Stimulated activated naive CD8-positive, alpha-beta T cell treated with anti-CD3 and anti-CD28 coated beads, Interleukin-15, Interleukin-2, amounts not matched to agents 100 U/mL and 50 U/mL, for 24 hours (primary cell): ENCODE results near the gene TMEM200C.

Experiments
- ATAC-seq: fragments of 150-1000 bp; cut with Tn5 transposase; one replicate; pipeline ENCODE4 v1.10.0; 2021
- DNase-seq: peaks from one replicate; pipeline ENCODE4 v3.0.0; 2021

Gene TMEM200C

DNA sequence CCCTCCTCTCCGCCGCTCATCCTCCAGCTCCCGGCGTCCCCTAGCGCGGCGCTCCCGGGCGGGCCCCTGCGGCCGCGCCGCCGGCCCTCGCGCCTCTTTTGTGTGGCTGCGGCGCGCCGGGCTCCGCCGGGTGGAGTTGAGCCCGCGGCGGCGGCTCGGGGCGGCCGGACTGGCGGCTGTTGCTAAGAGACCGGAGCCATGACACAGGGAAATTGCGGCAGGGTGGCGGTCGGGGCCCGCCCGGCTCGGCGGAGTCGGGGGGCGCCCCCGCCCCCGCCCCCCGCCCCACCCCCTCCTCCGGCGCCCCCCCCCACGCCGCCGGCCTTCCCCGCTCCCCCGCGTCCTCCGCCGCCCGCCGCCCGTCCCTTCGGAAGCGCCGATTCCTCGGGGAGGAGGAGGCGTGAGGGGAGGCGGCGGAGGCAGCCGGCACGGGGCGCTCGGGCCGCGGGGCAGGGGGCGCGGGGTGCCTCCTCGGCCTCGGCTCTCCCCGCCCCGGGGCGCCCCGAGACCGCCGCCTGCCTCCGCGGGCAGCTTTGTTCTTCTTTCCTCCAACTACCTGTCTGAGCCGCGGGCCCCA lies at the start of gene TMEM200C:
Gene TMEM200C (minus strand): TSS at position 224 of the 577 bp plus-strand sequence. CDS start 3,459 bp downstream, outside the sequence.
- DNase-seq (peak; percentile 14), ATAC-seq (no peak)

GRCh38 chr18:5944448-5944847 lies 49.1 kb upstream of the TMEM200C start:
- DNase-seq (no peak), ATAC-seq (no peak)

DNA sequence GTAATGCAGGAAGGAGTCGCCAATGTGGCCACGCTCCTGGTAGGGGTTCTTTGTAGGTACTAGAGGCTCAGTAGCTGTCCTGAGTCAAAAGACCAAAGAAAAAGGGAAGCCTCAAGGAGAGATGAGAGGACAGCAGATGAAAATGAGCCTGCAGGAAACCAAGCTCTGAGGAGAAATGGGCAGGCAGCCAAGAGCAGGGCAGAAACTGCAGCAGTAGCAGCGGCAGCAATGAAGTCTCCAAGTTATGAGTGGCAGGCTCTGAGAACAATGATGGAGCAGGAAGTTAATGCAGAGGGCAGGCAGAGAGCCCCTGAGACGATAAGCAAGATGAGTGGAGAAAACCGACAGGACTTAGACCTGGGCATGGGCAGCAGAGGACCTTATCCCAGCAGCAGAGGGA lies 48.2 kb upstream of the TMEM200C start:
- ATAC-seq (no peak), DNase-seq (no peak)

DNA sequence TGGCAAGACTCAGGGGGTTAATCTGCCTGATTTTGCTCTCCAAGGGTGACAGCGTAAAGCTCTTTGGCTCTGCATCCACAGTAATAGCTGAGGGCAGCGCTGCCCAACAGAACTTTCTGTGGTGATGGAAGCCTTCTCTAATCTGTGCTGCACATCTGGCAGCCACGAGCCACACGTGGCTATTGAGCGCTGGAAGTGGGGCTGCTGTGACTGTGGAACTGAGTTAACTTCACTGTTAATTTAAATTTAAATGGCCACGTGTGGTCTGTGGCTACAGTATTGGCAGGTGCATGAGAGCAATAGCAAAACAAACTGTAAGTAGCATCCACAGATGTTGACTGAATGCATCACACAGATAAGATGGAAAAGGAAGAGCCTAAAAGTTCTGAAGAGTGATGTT lies 47.3 kb upstream of the TMEM200C start:
- ATAC-seq (no peak), DNase-seq (no peak)

GRCh38 chr18:5941890-5942289 lies 46.6 kb upstream of the TMEM200C start:
- DNase-seq = no peak
- ATAC-seq = no peak

GRCh38 chr18:5939801-5940667 lies 44.7 kb upstream of the TMEM200C start:
- no peak for DNase-seq
- no peak for ATAC-seq

GRCh38 chr18:5937795-5938194 lies 42.5 kb upstream of the TMEM200C start:
- ATAC-seq = no peak
- DNase-seq = no peak

GRCh38 chr18:5937121-5937520 lies 41.8 kb upstream of the TMEM200C start:
- ATAC-seq (no peak), DNase-seq (no peak)

DNA sequence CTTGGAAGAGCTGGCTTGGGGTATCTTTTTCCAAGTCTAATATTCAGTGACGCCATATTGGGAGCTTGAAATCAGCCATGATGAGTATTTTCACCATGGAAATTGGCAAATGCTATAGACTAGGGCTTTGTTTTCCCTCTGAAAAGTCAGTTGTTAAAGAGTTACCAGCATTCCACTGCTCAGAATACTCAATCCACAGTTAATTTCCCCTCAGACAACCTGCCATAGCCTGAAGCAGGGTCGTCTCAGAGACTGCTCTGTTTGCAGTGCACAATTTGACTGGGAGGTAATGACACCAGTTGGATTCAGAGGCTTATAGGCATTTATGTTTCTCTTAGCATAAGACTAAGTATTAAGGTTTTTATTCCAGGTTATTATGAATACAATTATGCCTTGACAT lies 35.5 kb upstream of the TMEM200C start:
- DNase-seq (no peak), ATAC-seq (no peak)

DNA sequence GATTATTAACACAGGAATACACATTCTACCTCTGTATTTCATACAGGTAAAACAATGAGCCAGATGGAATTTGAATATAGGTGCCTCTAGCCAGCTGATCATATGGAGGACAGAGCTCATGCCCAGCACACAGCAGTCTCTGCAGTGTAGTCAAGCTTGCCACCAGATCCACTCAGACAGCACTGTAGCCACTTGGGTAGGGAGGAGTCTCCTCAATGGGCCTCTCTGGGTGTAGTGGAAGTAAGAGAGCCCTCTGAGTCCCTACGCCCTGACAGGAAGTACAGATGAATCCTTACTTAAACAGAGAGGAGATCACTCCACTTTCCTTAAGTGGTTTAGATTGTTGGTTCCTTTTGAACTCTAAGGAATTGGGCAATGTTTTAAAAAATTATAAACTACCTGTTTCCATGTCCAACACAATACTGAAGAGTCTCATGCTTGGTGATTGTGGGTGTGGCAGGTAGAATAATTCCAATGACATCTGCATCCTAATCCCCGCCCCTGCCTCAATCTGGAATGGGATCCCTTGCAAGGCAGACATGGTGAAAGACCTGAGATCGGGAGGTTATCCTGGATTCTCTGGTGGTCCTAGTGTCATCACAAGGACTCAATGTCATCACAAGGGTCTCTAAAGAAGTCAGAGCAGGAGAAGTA lies 23.0 kb upstream of the TMEM200C start:
- DNase-seq = no peak
- ATAC-seq = no peak

DNA sequence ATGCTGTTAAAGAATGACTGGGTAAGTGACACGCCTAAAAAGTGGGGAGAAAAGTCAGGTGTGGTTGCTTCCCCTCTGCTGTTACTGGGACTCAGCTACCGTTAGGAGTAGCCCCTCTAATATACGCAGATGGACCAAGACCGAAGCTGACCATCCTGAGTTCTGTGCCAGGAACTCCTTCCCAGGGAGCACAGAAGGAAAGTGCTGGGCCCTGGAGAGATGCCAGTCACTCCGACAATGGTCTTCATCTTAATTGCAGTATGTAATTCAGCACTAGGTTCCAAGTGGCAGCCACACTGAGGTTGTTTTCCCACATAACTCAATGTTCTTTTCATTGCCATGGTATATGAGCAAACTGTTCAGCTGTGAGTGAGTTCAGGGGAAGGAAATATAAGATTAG lies 19.6 kb upstream of the TMEM200C start:
- no peak for ATAC-seq
- DNase-seq = no peak

DNA sequence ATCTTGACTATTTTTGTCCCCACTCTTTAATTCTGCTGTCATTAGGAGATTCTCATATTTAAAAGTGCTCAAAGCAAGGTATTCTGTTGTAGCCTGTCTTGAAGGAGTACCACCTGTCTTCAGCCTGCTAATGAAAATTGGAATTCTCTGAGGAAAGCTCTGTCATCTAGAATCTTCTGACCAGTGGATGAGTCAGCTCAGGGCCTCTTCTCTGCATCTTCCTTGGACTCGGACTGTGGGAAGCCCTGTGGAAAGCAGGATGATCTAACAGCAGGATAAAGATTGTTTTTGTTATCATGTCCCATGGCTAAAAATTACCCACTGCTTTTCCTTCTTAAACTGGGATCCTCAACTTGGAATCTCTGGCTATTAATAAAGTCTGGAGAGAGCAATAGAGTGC lies 18.7 kb upstream of the TMEM200C start:
- ATAC-seq (no peak), DNase-seq (no peak)

GRCh38 chr18:5912566-5912965 lies 17.2 kb upstream of the TMEM200C start:
- DNase-seq = no peak

DNA sequence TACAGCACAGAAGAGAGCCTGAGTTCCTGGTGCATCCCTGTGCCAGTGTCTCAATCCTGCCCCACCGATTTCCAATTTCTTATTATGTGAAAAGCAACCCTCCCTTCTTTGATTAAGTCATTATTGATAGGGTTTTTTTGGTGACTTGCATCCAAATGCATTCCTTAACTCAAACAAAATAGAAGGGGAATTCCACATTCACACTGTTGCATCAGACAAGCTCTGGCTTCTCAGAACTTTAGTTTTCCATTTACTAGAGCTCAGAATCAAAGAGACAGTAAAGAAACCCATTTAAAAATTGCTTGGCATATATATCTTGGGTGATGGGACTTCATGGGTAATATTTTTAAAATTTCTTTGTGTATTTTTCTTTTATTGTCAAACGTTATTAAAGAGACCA lies 13.8 kb upstream of the TMEM200C start:
- DNase-seq (no peak), ATAC-seq (no peak)

More at GRCh38 chr18:5912566-5912965, 17.2 kb upstream of the TMEM200C start:
- no peak for ATAC-seq

DNA sequence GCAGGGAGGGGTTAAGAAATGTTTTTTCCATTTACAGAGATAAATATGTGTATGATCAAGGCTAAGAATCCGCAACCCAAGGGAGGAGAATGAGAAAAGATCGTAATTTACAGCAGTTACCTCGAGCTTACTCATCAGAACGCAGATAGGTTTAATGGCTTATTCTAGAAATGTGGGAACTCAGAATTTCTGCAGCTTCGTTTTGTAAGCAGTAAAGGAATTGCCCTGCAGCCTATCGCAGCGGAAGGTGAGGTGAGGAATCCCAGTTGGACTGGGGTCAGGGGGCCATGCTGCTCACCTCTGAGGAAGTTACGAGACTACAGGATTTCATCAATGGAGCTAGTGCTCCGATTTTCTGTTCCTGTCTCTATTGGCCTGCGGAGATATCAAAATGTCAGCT lies 8.1 kb upstream of the TMEM200C start:
- no peak for DNase-seq
- ATAC-seq = no peak

DNA sequence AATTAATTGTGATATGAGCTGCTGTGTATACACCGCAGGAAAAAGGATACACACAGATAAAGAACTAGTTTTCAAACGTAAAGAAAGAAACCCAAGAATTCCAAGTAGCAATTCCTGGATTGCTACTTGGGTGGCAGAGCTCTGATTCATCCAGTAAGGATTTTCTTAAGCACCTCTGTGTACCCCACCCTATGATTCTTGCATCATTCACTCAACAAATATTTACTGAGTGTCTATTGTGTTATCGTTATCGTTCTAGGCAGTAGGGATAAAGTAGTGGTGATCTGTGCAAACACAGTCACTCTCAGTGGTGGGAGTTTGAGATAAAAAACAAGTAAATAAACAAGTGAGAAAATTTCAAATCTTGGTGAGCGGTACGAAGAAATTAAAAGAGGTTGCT lies 4.9 kb upstream of the TMEM200C start:
- DNase-seq (no peak), ATAC-seq (no peak)

- ATAC-seq (no peak), DNase-seq (no peak)
Measured at GRCh38 chr18:5899835-5900234, 4.5 kb upstream of the TMEM200C start.

- DNase-seq (peak; percentile 6), ATAC-seq (no peak)
Measured at GRCh38 chr18:5895876-5896740, 786 bp upstream of the TMEM200C start.

DNA sequence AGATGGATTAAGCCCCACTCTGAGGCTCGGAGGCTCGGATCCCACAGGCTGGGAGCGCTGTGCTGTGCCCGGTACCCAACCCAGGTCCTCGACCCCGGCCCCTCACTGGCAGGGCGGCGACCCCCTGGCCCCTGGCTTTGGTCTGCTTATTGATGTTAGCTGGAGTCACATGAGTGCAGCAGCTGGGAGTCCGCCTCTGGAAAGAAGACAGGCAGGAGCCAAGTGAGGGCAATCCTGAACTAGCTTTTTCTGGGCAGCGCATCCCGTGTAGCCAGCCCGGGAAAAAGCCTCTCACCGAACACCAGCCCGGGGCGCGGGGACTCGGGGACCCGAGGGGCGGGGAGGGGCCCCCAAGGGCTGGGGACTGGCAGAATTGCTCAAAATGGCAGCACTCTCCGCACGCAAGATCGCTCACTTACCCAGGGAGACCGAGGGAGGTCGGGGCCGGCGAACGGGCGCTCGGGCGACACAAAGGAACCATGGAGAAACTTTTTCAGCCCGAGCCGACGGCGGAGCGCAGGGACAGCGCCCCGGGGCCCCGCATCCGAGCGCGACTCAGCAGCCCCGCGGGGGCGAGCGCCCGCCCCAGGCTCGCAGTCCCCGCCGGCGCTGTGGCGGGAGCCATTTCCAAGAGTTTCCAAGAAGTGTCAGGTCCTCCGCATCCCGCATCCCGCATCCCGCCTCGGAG lies 567 bp downstream of the TMEM200C start:
- ATAC-seq (no peak), DNase-seq (peak; percentile 9)

- ATAC-seq = no peak
- no peak for DNase-seq
Measured at GRCh38 chr18:5893956-5894610, 1.2 kb downstream of the TMEM200C start.

DNA sequence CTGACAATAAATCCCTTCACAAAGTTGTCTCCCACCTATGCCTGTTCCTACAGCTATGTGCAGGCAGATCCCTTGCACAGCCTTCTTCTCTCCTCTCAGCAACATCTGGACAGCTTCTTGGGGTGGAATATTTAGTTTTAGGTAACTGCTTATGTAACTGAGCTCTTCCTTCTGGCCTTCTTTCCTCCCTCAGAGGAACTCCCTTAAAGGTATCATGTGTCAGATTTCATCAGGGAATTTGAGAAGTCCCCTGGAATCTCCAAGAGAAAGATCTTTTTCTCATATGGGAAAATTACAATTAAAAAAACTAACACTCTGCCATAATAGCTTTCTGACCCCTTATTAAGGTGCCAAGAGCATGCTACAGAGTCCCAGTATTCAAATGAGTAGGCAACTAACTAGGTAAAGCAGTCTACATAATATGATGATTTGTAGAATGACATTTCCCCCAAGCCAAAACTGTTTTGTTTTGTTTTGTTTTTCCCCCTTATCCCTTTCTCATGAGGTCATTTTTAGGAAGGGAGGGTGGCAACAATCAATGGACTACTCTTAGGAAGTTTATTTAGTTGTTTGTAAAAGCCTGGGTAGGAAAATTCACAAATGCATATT lies 2.4 kb downstream of the TMEM200C start:
- DNase-seq = no peak
- ATAC-seq = no peak
